ENCODE results near the gene CELF4. TPM values are rescaled to one million over a fixed set of nuclear protein-coding genes. Genes with fewer than 3 reads are reported as not detected.

CELF4 gene
- total and polyA plus RNA-seq, 4 donors: 0.24 to 3.0 (median 1.3) TPM

GRCh38 chr18:37502601-37503000 is 63.0 kb downstream of the CELF4 start:
- WGBS, 2 donors: 69 to 82% methylated on average over 4 of the region's 4 CpGs
- Histone ChIP-seq H3K4me1 (ENCODE audit: control insufficient read depth in 5 of 5, insufficient read depth in 5 of 5, low read length in 5 of 5) (no peaks in the 10 kb centered on the region), H3K4me3 (no peak overlapping the region), H3K27me3 (ENCODE audit: control insufficient read depth in 3 of 3, insufficient read depth in 3 of 3, low read length in 2 of 3) (no peaks in the 10 kb centered on the region), H3K9ac (ENCODE audit: insufficient read depth in 1 of 2, low read length in 2 of 2) (no peak overlapping the region), H3K36me3 (ENCODE audit: control insufficient read depth in 4 of 4, insufficient read depth in 4 of 4, low read length in 4 of 4) (no peaks in the 10 kb centered on the region), H3K9me3 (ENCODE audit: control insufficient read depth in 4 of 4, insufficient read depth in 3 of 4, low read length in 3 of 4) (no peaks in the 10 kb centered on the region), H3K27ac (ENCODE audit: low read depth in 1 of 2, low read length in 1 of 2) (no peak overlapping the region)
- no peak for DNase-seq
- no peak for TF ChIP-seq CTCF (IDR thresholded peaks at IDR 0.05; ENCODE audit: control extremely low read depth, extremely low read depth)
- ATAC-seq (ENCODE audit: insufficient read depth, low FRiP score): no peak

- no peak overlapping the region for H3K9ac ChIP-seq (ENCODE audit: insufficient read depth in 1 of 2, low read length in 2 of 2)
- H3K4me1 ChIP-seq (ENCODE audit: control insufficient read depth in 5 of 5, insufficient read depth in 5 of 5, low read length in 5 of 5): no peaks in the 10 kb centered on the region
- H3K27me3 ChIP-seq (ENCODE audit: control insufficient read depth in 3 of 3, insufficient read depth in 3 of 3, low read length in 2 of 3): no peaks in the 10 kb centered on the region
- WGBS, 2 donors: 69 to 79% methylated on average over 14 of the region's 14 CpGs
- H3K9me3 ChIP-seq (ENCODE audit: control insufficient read depth in 4 of 4, insufficient read depth in 3 of 4, low read length in 3 of 4): no peaks in the 10 kb centered on the region
- no peak overlapping the region for H3K27ac ChIP-seq (ENCODE audit: low read depth in 1 of 2, low read length in 1 of 2)
- no peak for TF ChIP-seq CTCF (IDR thresholded peaks at IDR 0.05; ENCODE audit: control extremely low read depth, extremely low read depth)
- no peak for ATAC-seq (ENCODE audit: insufficient read depth, low FRiP score)
- H3K36me3 ChIP-seq (ENCODE audit: control insufficient read depth in 4 of 4, insufficient read depth in 4 of 4, low read length in 4 of 4): no peaks in the 10 kb centered on the region
- no peak overlapping the region for H3K4me3 ChIP-seq
- DNase-seq: peak; percentile 43 to 65 (median 62)
Measured at GRCh38 chr18:37502036-37502435, 63.6 kb downstream of the CELF4 start.

- WGBS, 2 donors: 79 to 84% methylated on average over 4 of the region's 4 CpGs
- no peak for ATAC-seq (ENCODE audit: insufficient read depth, low FRiP score)
Measured at GRCh38 chr18:37501136-37501535, 64.5 kb downstream of the CELF4 start.

More at GRCh38 chr18:37501136-37501535, 64.5 kb downstream of the CELF4 start:
- Histone ChIP-seq H3K27me3 (ENCODE audit: control insufficient read depth in 3 of 3, insufficient read depth in 3 of 3, low read length in 2 of 3) (no peaks in the 10 kb centered on the region), H3K9ac (ENCODE audit: insufficient read depth in 1 of 2, low read length in 2 of 2) (no peak overlapping the region), H3K27ac (ENCODE audit: low read depth in 1 of 2, low read length in 1 of 2) (no peak overlapping the region), H3K4me1 (ENCODE audit: control insufficient read depth in 5 of 5, insufficient read depth in 5 of 5, low read length in 5 of 5) (no peaks in the 10 kb centered on the region), H3K4me3 (no peak overlapping the region), H3K9me3 (ENCODE audit: control insufficient read depth in 4 of 4, insufficient read depth in 3 of 4, low read length in 3 of 4) (no peaks in the 10 kb centered on the region), H3K36me3 (ENCODE audit: control insufficient read depth in 4 of 4, insufficient read depth in 4 of 4, low read length in 4 of 4) (no peaks in the 10 kb centered on the region)
- no peak for DNase-seq
- TF ChIP-seq CTCF (IDR thresholded peaks at IDR 0.05; ENCODE audit: control extremely low read depth, extremely low read depth): no peak
